Skin epidermis (tissue), 12 donors: ENCODE measurements around the gene PC.

Experiments
- H3K27ac ChIP-seq, 21 experiments: fragments of 200-600 bp; sonication (generic) in 11 of 21; one replicate each; pipeline ENCODE4 v1.5.0; 2020; ENCODE audit warnings: mild to moderate bottlenecking in 3 of 21, inconsistent platforms in 2 of 21, moderate library complexity in 2 of 21
- H3K4me3 ChIP-seq, 7 experiments: fragments of 200-600 bp; sonication (generic) in 2 of 7; one replicate each; pipeline ENCODE4 v1.5.0; 2020; ENCODE audit warnings: inconsistent platforms in 2 of 7, mild to moderate bottlenecking in 2 of 7, moderate library complexity in 1 of 7

PC gene

GRCh38 chr11:66915866-66916265, 42.3 kb downstream of the PC start:
- Histone ChIP-seq H3K27ac (peak overlapping the region in 4 of 21 experiments; percentile 18 to 71 (median 47)), H3K4me3 (no peak overlapping the region)

DNA sequence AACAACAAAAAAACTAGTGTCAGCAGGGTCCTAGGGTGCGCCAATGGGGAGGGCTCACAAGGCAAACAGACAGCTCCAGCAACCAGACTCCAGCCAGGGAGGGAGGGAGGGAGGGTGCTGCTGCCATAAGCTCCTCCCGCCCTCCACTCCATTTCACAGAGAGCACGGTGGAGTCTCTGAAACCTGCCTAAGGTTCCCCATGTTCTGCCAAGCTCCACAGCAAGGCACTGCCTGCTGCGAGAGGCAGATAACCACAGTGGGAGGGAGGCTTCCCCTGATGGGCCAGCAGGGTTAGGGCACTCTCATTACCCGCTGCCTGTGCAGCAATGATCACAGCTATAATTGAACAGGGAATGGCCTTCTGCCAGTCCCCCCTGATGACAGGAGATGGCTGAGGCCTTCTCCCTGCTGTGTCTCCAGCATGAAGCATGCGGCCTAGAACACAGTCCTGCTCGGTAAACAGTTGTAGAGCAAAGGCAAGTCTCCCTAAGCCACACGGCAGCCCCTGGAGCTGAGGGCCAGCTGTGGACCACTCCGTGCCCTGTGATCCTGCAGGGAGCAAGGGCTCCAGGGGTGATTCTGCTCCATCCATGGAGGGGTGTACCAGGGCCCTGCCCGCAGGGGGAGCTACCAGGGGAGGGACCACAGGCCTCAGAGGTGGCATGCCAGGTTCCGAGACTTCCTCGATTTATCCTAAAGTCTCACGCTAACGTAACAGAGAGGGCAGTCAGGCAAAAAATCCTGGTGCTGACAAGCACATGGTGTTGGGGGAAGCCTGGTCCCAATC, 42.9 kb downstream of the PC start:
- no peak overlapping the region for H3K4me3 ChIP-seq
- peak overlapping the region in 5 of 21 experiments; percentile 14 to 71 (median 52) for H3K27ac ChIP-seq

DNA sequence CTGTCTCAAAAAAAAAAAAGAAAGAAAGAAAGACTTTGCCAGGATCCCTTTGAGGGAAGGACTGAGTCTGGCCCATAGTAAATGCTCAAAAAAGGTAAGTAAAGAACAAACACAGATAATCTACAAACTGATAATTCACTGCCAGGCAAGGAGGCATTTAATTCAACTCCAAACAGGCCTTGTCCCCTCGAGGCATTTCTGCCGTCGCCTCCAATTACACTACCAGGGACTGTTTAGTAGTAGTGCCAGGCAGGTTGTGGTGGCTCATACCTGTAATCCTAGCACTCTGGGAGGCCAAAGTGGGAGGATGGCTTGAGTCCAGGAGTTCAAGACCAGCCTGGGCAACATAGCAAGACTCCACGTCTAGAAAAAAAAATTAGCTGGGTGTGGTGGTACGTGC, 43.7 kb downstream of the PC start:
- no peak overlapping the region for H3K27ac ChIP-seq

DNA sequence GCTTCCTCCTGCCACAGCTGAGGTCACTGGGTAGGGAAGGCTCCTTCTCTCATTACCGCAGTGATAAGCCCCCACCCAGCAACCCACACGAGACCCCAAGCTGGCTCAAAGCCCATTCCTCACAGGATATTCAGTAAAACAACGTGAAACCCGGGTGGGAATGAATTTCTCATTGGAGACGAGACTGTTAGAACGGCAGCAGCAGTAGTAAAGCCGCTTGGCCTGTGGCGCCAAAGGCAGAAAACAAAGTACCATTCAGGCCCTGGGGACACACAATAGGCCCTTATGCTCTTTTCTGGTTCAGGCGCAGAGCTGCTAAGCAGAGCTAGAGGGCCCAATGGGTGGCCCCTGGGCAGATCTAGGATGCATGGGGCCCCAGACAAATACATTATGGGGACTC, 45.3 kb downstream of the PC start:
- Histone ChIP-seq H3K27ac (peak overlapping the region in 2 of 21 experiments; percentile 5 to 62), H3K4me3 (no peak overlapping the region)

More for the DNA sequence above, 43.7 kb downstream of the PC start:
- H3K4me3 ChIP-seq: no peak overlapping the region

DNA sequence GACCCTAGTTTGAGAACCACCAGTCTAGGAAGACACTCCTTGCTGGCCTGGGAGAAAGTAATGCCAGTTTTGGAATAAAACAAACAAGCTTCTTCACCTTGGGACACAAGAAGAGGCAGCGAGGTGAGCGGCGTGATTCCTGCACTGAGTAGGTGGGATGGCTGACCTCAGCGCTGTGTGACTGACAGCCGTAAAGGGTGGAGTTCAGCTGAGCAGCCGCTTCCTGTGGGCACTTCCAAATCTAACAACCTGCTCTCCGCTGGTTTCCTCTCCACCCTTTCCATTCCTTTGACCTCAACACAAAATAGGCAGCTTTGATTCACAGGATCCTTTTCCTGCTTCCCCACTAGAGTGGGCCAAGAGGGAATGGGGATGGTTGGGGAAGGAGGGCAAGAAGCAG, 45.8 kb downstream of the PC start:
- Histone ChIP-seq H3K27ac (peak overlapping the region in 1 of 21 experiments; percentile 62), H3K4me3 (no peak overlapping the region)

- Histone ChIP-seq H3K27ac (no peak overlapping the region), H3K4me3 (no peak overlapping the region)
Observed at GRCh38 chr11:66910669-66911068, 47.5 kb downstream of the PC start.

DNA sequence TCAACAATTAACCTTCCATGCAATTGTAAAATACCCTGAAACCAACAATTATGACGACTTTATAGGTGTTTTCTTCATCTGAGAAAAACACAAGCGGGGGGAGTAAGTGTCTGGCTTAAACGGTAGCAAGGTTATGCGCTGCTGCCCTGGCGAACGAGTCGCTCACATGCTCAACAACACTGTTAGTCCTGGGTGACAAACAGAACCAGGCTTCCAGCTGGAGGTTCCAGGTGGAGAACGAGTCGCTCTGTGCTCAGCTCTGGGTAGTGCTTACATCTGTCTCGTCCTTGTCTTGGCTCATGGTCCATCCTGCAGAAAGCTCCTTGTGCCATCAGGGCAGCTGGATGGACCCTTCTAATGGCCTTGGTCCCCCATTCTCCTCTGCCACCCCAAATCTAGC, 48.2 kb downstream of the PC start:
- Histone ChIP-seq H3K27ac (no peak overlapping the region), H3K4me3 (no peak overlapping the region)

DNA sequence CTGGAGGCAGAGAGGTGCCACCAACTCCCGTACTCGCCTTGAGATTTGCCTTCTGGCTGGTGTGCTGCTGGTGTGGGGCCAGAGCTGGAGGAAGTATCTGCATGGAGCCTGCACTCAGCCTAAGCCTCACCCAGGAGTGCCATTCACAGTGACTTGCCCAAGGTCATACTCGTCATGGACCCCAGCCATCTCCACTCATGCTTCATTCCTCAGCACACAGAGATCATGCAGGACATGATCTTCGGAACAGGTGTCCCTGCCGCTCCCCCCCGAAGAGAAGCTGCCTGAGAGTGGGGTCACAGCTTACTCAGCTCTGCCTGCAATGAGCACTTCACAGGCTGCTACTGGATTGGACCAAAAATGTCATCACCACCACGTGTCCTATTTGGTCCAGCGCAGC, 49.0 kb downstream of the PC start:
- Histone ChIP-seq H3K4me3 (no peak overlapping the region), H3K27ac (no peak overlapping the region)

- no peak overlapping the region for H3K4me3 ChIP-seq
- peak overlapping the region in 2 of 21 experiments; percentile 6 to 58 for H3K27ac ChIP-seq
Observed at GRCh38 chr11:66907751-66908630, 50.2 kb downstream of the PC start.

DNA sequence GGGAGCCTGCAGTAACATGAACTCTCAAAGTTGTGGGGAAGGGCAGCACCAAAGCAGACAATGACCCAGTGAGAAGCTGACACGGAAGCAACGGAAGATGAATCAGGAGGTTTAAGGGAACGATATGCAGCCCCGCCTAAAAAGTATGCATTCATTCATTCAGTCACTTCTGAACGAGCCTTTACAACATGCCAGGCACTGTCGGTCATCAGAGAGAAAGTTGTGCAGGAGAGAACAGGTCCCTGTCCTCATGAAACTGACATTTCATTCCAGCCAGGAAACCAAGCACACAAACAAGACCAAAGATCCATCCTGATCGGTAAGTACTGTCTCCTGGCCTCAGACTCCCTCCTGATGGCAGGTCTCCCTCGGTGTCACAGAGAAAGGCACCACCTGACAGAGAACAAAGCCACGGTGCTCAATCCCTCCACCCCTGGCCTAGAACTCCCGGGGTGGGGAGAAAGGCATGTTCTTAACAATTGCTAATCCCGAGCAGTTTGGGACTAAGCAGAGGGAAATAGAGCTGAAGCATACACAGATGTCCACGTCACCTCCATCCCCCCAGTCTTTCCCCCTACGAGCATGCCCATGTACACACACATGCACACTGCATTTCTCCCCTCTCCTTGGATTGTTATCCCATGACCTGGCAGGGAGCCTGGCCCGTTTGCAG, 52.0 kb downstream of the PC start:
- Histone ChIP-seq H3K4me3 (no peak overlapping the region), H3K27ac (peak overlapping the region in 14 of 21 experiments; percentile 5 to 78 (median 41))

GRCh38 chr11:66905631-66906030, 52.6 kb downstream of the PC start:
- Histone ChIP-seq H3K4me3 (peak overlapping the region in 1 of 7 experiments; percentile 5), H3K27ac (peak overlapping the region in 9 of 21 experiments; percentile 5 to 81 (median 55))

DNA sequence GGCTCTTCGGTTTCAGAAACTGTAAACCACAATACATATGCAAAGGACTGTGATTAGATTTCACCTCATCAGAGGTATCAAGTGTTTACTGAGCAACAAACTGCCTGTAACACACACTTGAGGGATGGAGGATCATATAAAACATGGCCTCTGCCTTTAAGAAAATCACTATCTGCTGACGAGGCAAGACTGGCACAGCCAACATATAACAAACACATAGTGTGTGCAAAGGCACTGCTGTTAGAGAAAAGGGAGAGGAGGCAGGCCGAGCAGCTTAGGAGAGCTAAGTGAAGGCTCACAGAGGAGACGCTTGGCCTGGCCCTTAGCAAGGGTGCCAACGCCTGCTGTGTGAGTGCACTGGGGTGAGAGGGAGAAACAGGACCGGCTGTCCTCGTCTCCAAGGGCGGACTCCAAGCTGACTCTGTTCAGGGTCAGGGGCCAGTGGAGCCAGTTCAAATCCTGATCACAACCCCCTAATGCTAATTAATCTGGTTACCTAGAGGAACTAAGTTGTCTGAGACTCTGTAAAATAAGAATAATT, 53.1 kb downstream of the PC start:
- H3K27ac ChIP-seq: peak overlapping the region in 5 of 21 experiments; percentile 24 to 81 (median 70)
- peak overlapping the region in 1 of 7 experiments; percentile 5 for H3K4me3 ChIP-seq

DNA sequence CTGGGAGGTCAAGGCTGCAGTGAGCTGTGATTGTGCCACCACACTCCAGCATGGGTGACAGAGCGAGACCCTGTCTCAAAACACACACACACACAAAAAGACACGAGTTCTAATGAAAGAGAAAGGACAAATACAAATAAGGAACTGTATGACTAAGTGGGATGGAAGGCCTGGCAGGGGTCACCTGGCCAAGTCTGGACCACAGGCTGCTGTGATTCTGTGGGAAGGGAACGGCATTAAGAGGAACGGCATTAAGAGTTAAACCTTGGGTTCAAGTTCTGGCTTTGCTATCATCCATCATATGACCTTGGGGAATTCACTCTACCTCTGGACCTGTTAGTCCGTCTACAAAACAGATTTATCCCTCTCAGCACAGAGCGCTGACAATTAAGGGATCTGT, 53.6 kb downstream of the PC start:
- Histone ChIP-seq H3K4me3 (no peak overlapping the region), H3K27ac (peak overlapping the region in 1 of 21 experiments; percentile 24)

GRCh38 chr11:66904055-66904454, 54.1 kb downstream of the PC start:
- Histone ChIP-seq H3K27ac (peak overlapping the region in 1 of 21 experiments; percentile 24), H3K4me3 (no peak overlapping the region)

GRCh38 chr11:66902486-66903177, 55.6 kb downstream of the PC start:
- Histone ChIP-seq H3K4me3 (no peak overlapping the region), H3K27ac (no peak overlapping the region)

DNA sequence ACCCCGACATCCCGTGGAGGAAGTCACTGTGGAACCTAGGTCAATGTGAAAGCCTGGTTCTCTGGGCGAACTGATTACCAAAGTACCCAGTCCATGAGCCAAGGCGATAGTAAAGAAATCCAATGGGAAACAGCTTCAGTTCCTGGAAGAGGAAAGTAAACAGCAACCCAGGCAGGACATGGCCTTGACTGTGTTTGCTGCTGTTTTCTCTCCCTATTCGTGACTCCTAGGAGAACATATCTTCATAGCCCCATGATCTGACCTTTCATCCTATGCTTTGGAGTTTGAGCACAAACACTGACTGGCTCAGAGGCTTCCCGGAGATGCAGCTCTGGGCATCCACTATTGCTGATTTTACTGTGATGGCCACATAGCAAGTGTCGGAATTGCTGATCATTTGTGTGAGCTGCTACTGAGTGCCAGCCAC, 56.2 kb downstream of the PC start:
- Histone ChIP-seq H3K27ac (no peak overlapping the region), H3K4me3 (no peak overlapping the region)

- H3K4me3 ChIP-seq: no peak overlapping the region
- no peak overlapping the region for H3K27ac ChIP-seq
Observed at GRCh38 chr11:66894141-66894540, 64.0 kb downstream of the PC start.

GRCh38 chr11:66892911-66893310, 65.3 kb downstream of the PC start:
- Histone ChIP-seq H3K4me3 (no peak overlapping the region), H3K27ac (no peak overlapping the region)
